ENCODE measurements around the gene RALGAPB.

- TF ChIP-seq, protein P1, sequence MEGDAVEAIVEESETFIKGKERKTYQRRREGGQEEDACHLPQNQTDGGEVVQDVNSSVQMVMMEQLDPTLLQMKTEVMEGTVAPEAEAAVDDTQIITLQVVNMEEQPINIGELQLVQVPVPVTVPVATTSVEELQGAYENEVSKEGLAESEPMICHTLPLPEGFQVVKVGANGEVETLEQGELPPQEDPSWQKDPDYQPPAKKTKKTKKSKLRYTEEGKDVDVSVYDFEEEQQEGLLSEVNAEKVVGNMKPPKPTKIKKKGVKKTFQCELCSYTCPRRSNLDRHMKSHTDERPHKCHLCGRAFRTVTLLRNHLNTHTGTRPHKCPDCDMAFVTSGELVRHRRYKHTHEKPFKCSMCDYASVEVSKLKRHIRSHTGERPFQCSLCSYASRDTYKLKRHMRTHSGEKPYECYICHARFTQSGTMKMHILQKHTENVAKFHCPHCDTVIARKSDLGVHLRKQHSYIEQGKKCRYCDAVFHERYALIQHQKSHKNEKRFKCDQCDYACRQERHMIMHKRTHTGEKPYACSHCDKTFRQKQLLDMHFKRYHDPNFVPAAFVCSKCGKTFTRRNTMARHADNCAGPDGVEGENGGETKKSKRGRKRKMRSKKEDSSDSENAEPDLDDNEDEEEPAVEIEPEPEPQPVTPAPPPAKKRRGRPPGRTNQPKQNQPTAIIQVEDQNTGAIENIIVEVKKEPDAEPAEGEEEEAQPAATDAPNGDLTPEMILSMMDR (IDR thresholded peaks at IDR 0.05), result no peak
- no peak for TF ChIP-seq POLR2A (IDR thresholded peaks at IDR 0.05)
These were observed 110.7 kb downstream of the RALGAPB start for GRCh38 chr20:38583306-38583705.

Data from breast epithelium (tissue), 3 donors.